B cell (primary cell): Measurements from ENCODE around the gene MRPS11. TPM values are rescaled to one million over a fixed set of nuclear protein-coding genes. Genes with fewer than 3 reads are reported as not detected.

Source experiments
- ATAC-seq: fragments of 200-7000 bp; cut with Tn5 transposase; one replicate; pipeline ENCODE4 v1.10.0; 2021; ENCODE audit warnings: low read depth, mild to moderate bottlenecking, moderate number of reproducible peaks, moderate library complexity
- CTCF ChIA-PET: fragments of 350-600 bp; sonication (Branson Sonifier 250); formaldehyde crosslinking; loops from one replicate; lab custom pipeline; 2021; ENCODE audit warnings: antibody characterized with exemption, inconsistent platforms; lab: Charles Lee
- POLR2A ChIA-PET: fragments of 350-600 bp; sonication (Branson Sonifier 250); formaldehyde crosslinking; loops from one replicate; lab custom pipeline; 2021; ENCODE audit warnings: antibody characterized with exemption; lab: Charles Lee
- DNase-seq: peaks from one replicate; pipeline ENCODE4 v3.0.0; 2013
- H2AFZ ChIP-seq: 2 replicates; pipeline ENCODE4 v1.6.1; 2012; ENCODE audit warnings: mild to moderate bottlenecking, low read depth, low read length; ENCODE audit not compliant: insufficient read depth, poor library complexity, severe bottlenecking
- H3K27ac ChIP-seq, 2 donors: 1 replicate in 1 of 2; 2 replicates in 1 of 2; pipeline ENCODE4 v1.5.1; 2012 to 2013; ENCODE audit warnings: low read length in 2 of 2, mild to moderate bottlenecking in 2 of 2, moderate library complexity in 1 of 2
- H3K27me3 ChIP-seq, 4 experiments: fragments of 200-600 bp in 1 of 4; sonication (generic) in 1 of 4; replicated peaks in 1 of 4; 1 replicate in 2 of 4; 2 replicates in 2 of 4; pipeline versions ENCODE4 v1.6.1 to v1.7.0; 2013 to 2016; ENCODE audit warnings: low read length in 3 of 4, mild to moderate bottlenecking in 2 of 4, mixed read lengths in 1 of 4, moderate library complexity in 1 of 4; ENCODE audit not compliant: insufficient read depth in 4 of 4, control insufficient read depth in 3 of 4; ENCODE audit errors: control extremely low read depth in 1 of 4
- H3K36me3 ChIP-seq, 2 experiments: replicated peaks in 1 of 2; 1 replicate in 1 of 2; 2 replicates in 1 of 2; pipeline versions ENCODE4 v1.6.1 to v1.7.1; 2013; ENCODE audit warnings: low read length in 1 of 2; ENCODE audit not compliant: insufficient read depth in 2 of 2, control insufficient read depth in 1 of 2; ENCODE audit errors: control extremely low read depth in 1 of 2, extremely low read depth in 1 of 2
- H3K4me1 ChIP-seq, 2 donors: fragments of 200-600 bp in 1 of 2; sonication (generic) in 1 of 2; 1 replicate in 1 of 2; 2 replicates in 1 of 2; pipeline versions ENCODE4 v1.5.1 to v1.6.1; 2013 to 2017; ENCODE audit warnings: low read length in 2 of 2; ENCODE audit not compliant: control insufficient read depth in 2 of 2, insufficient read depth in 2 of 2
- H3K4me2 ChIP-seq: replicated peaks from 2 replicates; pipeline ENCODE3; 2012; ENCODE audit warnings: mild to moderate bottlenecking, low read depth, low read length; ENCODE audit not compliant: poor library complexity, severe bottlenecking
- H3K4me3 ChIP-seq, 5 experiments: fragments of 200-600 bp in 1 of 5; sonication (generic) in 1 of 5; 1 replicate in 3 of 5; 2 replicates in 2 of 5; pipeline versions ENCODE4 v1.5.1 to v1.7.0; 2011 to 2016; ENCODE audit warnings: low read length in 4 of 5, mild to moderate bottlenecking in 4 of 5, low read depth in 2 of 5, control low read depth in 1 of 5, moderate library complexity in 1 of 5; ENCODE audit not compliant: insufficient read depth in 1 of 5; ENCODE audit errors: control extremely low read depth in 1 of 5, extremely low read depth in 1 of 5
- H3K79me2 ChIP-seq: fragments of 200-600 bp; sonication (generic); one replicate; pipeline ENCODE4 v1.6.0; 2016; ENCODE audit warnings: low read length; ENCODE audit not compliant: control insufficient read depth, insufficient read depth
- H3K9ac ChIP-seq: fragments of 200-600 bp; sonication (generic); 2 replicates; pipeline ENCODE4 v1.6.1; 2017; ENCODE audit warnings: mild to moderate bottlenecking, low read length, moderate library complexity
- H3K9me3 ChIP-seq, 3 donors: one replicate each; pipeline versions ENCODE4 v1.6.1 to v1.7.1; 2013; ENCODE audit warnings: low read length in 2 of 3; ENCODE audit not compliant: control insufficient read depth in 2 of 3, insufficient read depth in 1 of 3; ENCODE audit errors: control extremely low read depth in 1 of 3
- H4K20me1 ChIP-seq: 2 replicates; pipeline ENCODE4 v1.6.0; 2012; ENCODE audit warnings: mild to moderate bottlenecking, low read length; ENCODE audit not compliant: insufficient read depth, control insufficient read depth, poor library complexity, severe bottlenecking
- H3K27ac Mint-ChIP-seq: one replicate; pipeline ENCODE4 v1.8.0; 2021; ENCODE audit warnings: mixed read lengths
- H3K27me3 Mint-ChIP-seq: one replicate; pipeline ENCODE4 v1.8.0; 2021; ENCODE audit warnings: mixed read lengths
- H3K4me1 Mint-ChIP-seq: one replicate; pipeline ENCODE4 v1.8.0; 2021; ENCODE audit warnings: mixed read lengths
- H3K4me3 Mint-ChIP-seq: one replicate; pipeline ENCODE4 v1.8.0; 2021; ENCODE audit warnings: mixed read lengths
- H3K9me3 Mint-ChIP-seq: one replicate; pipeline ENCODE4 v1.8.0; 2022; ENCODE audit warnings: mixed read lengths; ENCODE audit not compliant: insufficient read depth
- EZH2 ChIP-seq: IDR thresholded peaks from 2 replicates; pipeline ENCODE4 v1.6.1; 2012; ENCODE audit warnings: borderline replicate concordance, low read depth, mild to moderate bottlenecking, moderate library complexity, low read length; ENCODE audit not compliant: insufficient read depth, poor library complexity, severe bottlenecking
- WGBS: methylation state at CpG from one replicate; pipeline ENCODE4 v1.1.5; 2013; ENCODE audit warnings: missing lambda C conversion rate; ENCODE audit not compliant: insufficient coverage; 5-methylcytosine and 5-hydroxymethylcytosine counted together
- intact Hi-C: fragments of 100-400 bp; cut with micrococcal nuclease; formaldehyde crosslinking; loops from one replicate; pipeline ENCODE4 v1.10.0; 2022
- polyA plus RNA-seq: library from polyadenylated mRNA; depleted of rRNA; stranded (reverse); fragments of >200 nt; gene quantifications from 2 replicates; pipeline ENCODE4 v1.2.3, GENCODE V29; 2012
- total RNA-seq, 2 donors: library from RNA; stranded (reverse); fragments of 120-200 nt in 1 of 2; gene quantifications; 1 replicate in 1 of 2; 2 replicates in 1 of 2; pipeline versions ENCODE4 v1.2.3 to v1.2.4, GENCODE V29; 2013 to 2022
- TF ChIP-seq, protein P1 (sequence below): fragments of 200-600 bp; IDR thresholded peaks from one replicate; pipeline ENCODE4 v1.8.0; 2022; ENCODE audit warnings: antibody characterized with exemption, mild to moderate bottlenecking

The MRPS11 gene
- total and polyA plus RNA-seq, 2 donors (not counting 1 experiment from before 2014, with no cell fraction given) = 21.1 to 37.9 TPM

DNA sequence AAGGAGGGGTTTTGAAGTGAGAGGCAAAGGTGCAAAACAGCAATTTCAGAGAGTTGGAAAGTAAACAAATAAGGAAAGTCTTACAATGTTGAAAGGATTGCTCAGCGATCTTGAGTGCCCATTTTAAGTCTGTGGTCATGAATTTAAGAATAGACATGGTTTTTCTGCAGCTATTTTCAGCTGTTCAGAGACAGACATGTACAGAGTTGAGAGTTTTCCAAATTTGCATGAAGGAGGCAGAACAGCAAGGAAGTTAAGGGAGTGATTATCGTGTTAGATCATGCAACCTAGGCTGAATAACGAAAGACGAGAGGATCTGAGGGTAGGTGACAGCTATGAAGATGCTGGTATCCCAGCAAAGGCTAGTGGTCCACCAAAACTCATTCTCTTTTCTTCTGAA is 41.8 kb downstream of the MRPS11 start:
- H3K79me2 ChIP-seq = no peaks in the 10 kb centered on the region
- no peaks in the 10 kb centered on the region for H3K9me3 ChIP-seq
- intact Hi-C loops = no loop called here
- no peak overlapping the region for H3K4me3 ChIP-seq
- no peak overlapping the region for H3K9ac ChIP-seq
- ATAC-seq (no peak), DNase-seq (no peak)
- no peak overlapping the region for H3K27ac ChIP-seq
- Mint-ChIP-seq H3K27ac (no peak overlapping the region), H3K27me3 (no peaks in the 10 kb centered on the region), H3K4me3 (no peak overlapping the region), H3K4me1 (no peaks in the 10 kb centered on the region), H3K9me3 (no peaks in the 10 kb centered on the region)
- CTCF ChIA-PET = no interaction called here
- no peaks in the 10 kb centered on the region for H3K27me3 ChIP-seq
- TF ChIP-seq, protein P1, sequence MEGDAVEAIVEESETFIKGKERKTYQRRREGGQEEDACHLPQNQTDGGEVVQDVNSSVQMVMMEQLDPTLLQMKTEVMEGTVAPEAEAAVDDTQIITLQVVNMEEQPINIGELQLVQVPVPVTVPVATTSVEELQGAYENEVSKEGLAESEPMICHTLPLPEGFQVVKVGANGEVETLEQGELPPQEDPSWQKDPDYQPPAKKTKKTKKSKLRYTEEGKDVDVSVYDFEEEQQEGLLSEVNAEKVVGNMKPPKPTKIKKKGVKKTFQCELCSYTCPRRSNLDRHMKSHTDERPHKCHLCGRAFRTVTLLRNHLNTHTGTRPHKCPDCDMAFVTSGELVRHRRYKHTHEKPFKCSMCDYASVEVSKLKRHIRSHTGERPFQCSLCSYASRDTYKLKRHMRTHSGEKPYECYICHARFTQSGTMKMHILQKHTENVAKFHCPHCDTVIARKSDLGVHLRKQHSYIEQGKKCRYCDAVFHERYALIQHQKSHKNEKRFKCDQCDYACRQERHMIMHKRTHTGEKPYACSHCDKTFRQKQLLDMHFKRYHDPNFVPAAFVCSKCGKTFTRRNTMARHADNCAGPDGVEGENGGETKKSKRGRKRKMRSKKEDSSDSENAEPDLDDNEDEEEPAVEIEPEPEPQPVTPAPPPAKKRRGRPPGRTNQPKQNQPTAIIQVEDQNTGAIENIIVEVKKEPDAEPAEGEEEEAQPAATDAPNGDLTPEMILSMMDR = no peak
- no peak for TF ChIP-seq EZH2
- POLR2A ChIA-PET = no interaction called here
- H3K4me2 ChIP-seq = no peak overlapping the region
- WGBS = 84% methylated on average over 3 of the region's 4 CpGs
- no peaks in the 10 kb centered on the region for H4K20me1 ChIP-seq
- no peak overlapping the region for H2AFZ ChIP-seq
- no peaks in the 10 kb centered on the region for H3K4me1 ChIP-seq
- peaks cover 13 to 45% of the 10 kb centered on the region in 2 experiments for H3K36me3 ChIP-seq

DNA sequence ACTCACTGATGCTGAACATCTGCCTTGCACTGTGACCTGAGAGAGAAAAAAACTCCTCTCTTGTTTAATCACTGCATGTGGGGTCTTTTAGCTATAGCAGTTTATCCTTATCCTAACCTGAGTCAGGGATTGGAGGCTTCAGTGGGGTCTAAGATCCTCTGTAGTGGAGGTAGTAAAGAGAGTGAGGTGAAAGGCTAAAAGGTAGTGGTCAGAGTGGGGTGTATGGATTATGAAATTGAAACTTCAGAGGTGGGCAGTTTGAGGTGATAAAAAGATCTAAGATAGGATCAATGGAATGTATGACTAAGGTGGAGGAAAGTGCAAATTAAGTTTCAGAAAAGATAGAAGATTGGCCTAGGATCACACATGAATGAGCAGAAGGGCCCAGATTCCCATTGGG is 42.5 kb downstream of the MRPS11 start:
- TF ChIP-seq, protein P1 = no peak
- no peak for TF ChIP-seq EZH2
- DNase-seq (no peak), ATAC-seq (no peak)
- ChIA-PET POLR2A (no interaction called here), CTCF (no interaction called here)
- Histone ChIP-seq H3K79me2 (no peaks in the 10 kb centered on the region), H3K36me3 (peaks cover 15 to 46% of the 10 kb centered on the region in 2 experiments), H3K27me3 (no peaks in the 10 kb centered on the region), H3K9me3 (no peaks in the 10 kb centered on the region), H3K4me1 (no peaks in the 10 kb centered on the region), H3K27ac (no peak overlapping the region), H4K20me1 (no peaks in the 10 kb centered on the region), H3K4me2 (no peak overlapping the region), H3K9ac (no peak overlapping the region), H3K4me3 (no peak overlapping the region), H2AFZ (no peak overlapping the region)
- Mint-ChIP-seq H3K27me3 (no peaks in the 10 kb centered on the region), H3K4me1 (no peaks in the 10 kb centered on the region), H3K27ac (no peak overlapping the region), H3K4me3 (no peak overlapping the region), H3K9me3 (no peaks in the 10 kb centered on the region)
- intact Hi-C loops = no loop called here
